Measurements from ENCODE around the gene TMC1.

TMC1 gene

DNA sequence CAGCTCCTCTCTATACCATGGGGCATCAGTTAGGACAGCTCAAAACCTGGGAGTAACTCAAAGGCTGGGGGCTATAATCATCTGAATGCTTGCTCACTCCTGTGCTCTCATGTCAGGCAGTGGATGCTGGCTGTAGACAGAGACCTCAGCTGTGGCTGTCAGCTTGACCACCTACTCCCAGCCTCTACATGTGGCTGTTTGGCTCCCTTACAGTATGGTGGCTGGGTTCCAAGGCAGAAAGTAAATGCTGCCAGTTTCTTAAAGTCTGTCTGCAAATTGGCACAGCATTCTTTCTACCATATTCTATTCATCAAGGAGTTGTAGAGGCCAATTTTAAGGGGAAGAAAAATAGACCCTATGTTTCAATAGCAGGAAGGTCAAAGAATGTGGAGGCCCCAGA is 66.9 kb downstream of the TMC1 start (continued):
- TF ChIP-seq ZNF248 (tag by site-specific recombination; IDR thresholded peaks at IDR 0.05) (no peak), ZNF830 (tag by site-specific recombination; IDR thresholded peaks at IDR 0.05; ENCODE audit: low read depth) (no peak), ZNF629 (tag by site-specific recombination; IDR thresholded peaks at IDR 0.05) (no peak), GLI2 (tag by site-specific recombination; IDR thresholded peaks at IDR 0.05; ENCODE audit: borderline replicate concordance, low read depth) (no peak), ZNF184 (tag by site-specific recombination; IDR thresholded peaks at IDR 0.05) (no peak), ZNF747 (tag by site-specific recombination; IDR thresholded peaks at IDR 0.05) (no peak), ZNF677 (tag by site-specific recombination; IDR thresholded peaks at IDR 0.05) (no peak), KLF8 (tag by site-specific recombination; IDR thresholded peaks at IDR 0.05) (no peak)
- TF ChIP-seq, protein P1, sequence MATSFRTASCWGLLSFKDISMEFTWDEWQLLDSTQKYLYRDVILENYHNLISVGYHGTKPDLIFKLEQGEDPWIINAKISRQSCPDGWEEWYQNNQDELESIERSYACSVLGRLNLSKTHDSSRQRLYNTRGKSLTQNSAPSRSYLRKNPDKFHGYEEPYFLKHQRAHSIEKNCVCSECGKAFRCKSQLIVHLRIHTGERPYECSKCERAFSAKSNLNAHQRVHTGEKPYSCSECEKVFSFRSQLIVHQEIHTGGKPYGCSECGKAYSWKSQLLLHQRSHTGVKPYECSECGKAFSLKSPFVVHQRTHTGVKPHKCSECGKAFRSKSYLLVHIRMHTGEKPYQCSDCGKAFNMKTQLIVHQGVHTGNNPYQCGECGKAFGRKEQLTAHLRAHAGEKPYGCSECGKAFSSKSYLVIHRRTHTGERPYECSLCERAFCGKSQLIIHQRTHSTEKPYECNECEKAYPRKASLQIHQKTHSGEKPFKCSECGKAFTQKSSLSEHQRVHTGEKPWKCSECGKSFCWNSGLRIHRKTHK (tag by site-specific recombination; IDR thresholded peaks at IDR 0.05): no peak
- TF ChIP-seq, protein P2, sequence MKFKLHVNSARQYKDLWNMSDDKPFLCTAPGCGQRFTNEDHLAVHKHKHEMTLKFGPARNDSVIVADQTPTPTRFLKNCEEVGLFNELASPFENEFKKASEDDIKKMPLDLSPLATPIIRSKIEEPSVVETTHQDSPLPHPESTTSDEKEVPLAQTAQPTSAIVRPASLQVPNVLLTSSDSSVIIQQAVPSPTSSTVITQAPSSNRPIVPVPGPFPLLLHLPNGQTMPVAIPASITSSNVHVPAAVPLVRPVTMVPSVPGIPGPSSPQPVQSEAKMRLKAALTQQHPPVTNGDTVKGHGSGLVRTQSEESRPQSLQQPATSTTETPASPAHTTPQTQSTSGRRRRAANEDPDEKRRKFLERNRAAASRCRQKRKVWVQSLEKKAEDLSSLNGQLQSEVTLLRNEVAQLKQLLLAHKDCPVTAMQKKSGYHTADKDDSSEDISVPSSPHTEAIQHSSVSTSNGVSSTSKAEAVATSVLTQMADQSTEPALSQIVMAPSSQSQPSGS (tag by site-specific recombination; IDR thresholded peaks at IDR 0.05; ENCODE audit: low read depth): no peak

DNA sequence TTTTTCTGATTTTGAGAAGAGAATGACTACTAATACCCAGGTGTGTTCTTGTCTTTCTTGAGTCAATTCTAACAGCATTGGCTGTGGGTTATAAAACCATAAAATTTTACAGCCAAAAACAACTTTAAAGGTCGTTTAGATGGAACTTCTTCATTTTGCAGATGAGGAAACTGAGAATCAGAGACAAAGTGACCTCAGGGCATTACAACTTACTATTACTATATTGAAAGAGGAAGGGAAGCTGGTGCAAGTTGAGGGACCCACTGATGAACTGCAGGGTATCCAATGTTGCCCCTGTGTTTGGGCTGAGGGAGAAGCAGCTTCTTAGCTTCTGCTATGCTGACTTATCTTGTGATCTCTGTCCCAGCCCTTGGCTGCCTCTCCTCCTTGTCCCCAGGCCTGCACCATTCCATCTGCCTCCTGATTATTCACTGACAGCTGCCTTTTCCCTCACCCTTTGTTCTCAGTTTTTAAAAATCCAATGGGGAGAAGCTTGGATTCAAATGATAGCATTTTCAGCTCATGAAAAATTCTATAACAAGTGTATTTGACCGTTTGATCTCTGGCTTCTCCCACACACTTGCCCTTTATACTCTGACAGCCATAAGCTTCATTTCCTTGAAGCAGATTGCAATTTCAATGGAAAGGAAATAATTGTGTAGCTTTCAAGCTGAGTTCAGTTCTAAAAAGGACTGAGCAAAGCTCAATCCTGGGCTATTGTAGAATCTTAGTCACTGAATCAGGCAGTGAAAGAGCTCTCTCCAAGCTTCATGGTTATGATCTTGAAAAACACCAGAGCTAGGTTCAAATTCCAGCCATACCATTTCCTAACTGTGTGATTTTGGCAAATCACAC is 68.5 kb downstream of the TMC1 start:
- Histone ChIP-seq H3K4me3 (ENCODE audit: low read depth, low read length) (no peak overlapping the region), H3K4me1 (ENCODE audit: control insufficient read depth, insufficient read depth, low read length) (no peaks in the 10 kb centered on the region), H3K27ac (ENCODE audit: extremely low read depth, low read depth, low read length) (no peak overlapping the region), H3K36me3 (ENCODE audit: control insufficient read depth in 2 of 2, insufficient read depth in 1 of 2, low read length in 2 of 2) (no peaks in the 10 kb centered on the region), H3K9me3 (ENCODE audit: control insufficient read depth, insufficient read depth, low read depth, low read length) (no peaks in the 10 kb centered on the region)
- TF ChIP-seq OSR2 (tag by site-specific recombination; IDR thresholded peaks at IDR 0.05) (no peak), ZNF585B (tag by site-specific recombination; IDR thresholded peaks at IDR 0.05) (no peak), ZNF777 (tag by site-specific recombination; IDR thresholded peaks at IDR 0.05; ENCODE audit: borderline replicate concordance) (no peak)
- CTCF ChIA-PET: interaction anchor here (0.5 to 1.8 kb wide), 10 partner anchors 8 to 309 kb away, joined by 3 to 9 read pairs (median 4); partner anchors contain the start of gene ZFAND5
- POLR2A ChIA-PET: interaction anchor here (0.7 to 2.0 kb wide), 2 partner anchors 225 to 227 kb away, joined by 3 to 10 read pairs; partner anchors contain the start of gene ZFAND5

DNA sequence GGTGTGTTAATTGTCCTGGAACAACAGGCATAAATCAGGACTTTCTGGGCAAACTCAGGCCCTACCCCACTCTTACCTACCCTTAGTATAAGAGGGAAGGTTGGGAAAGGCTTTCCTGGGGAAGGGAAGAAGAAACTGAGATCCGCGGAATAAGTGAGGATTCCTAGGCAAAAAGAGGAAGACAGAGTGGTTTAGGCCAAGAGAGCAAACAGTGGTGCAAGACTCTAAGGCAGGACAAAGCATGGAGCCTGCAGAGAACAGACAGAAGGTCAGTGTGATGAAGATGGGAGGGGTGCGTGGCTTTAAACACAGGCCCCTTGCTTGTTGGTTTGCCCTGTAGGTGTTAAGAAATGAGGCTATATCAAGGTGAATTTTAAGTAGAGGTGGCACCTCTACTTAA is 69.4 kb downstream of the TMC1 start:
- H3K4me1 ChIP-seq (ENCODE audit: control insufficient read depth, insufficient read depth, low read length): no peaks in the 10 kb centered on the region
- no peak overlapping the region for H3K4me3 ChIP-seq (ENCODE audit: low read depth, low read length)
- ChIA-PET POLR2A (interaction anchor here (2.0 to 2.1 kb wide), 2 partner anchors 225 kb away, joined by 9 to 10 read pairs; partner anchors contain the start of gene ZFAND5), CTCF (interaction anchor here (0.6 to 0.8 kb wide), 3 partner anchors 116 to 234 kb away, joined by 3 to 4 read pairs (median 3); no protein-coding TSS in a partner anchor)
- H3K36me3 ChIP-seq (ENCODE audit: control insufficient read depth in 2 of 2, insufficient read depth in 1 of 2, low read length in 2 of 2): no peaks in the 10 kb centered on the region
- no peak overlapping the region for H3K27ac ChIP-seq (ENCODE audit: extremely low read depth, low read depth, low read length)
- no peaks in the 10 kb centered on the region for H3K9me3 ChIP-seq (ENCODE audit: control insufficient read depth, insufficient read depth, low read depth, low read length)
- TF ChIP-seq, protein P3, sequence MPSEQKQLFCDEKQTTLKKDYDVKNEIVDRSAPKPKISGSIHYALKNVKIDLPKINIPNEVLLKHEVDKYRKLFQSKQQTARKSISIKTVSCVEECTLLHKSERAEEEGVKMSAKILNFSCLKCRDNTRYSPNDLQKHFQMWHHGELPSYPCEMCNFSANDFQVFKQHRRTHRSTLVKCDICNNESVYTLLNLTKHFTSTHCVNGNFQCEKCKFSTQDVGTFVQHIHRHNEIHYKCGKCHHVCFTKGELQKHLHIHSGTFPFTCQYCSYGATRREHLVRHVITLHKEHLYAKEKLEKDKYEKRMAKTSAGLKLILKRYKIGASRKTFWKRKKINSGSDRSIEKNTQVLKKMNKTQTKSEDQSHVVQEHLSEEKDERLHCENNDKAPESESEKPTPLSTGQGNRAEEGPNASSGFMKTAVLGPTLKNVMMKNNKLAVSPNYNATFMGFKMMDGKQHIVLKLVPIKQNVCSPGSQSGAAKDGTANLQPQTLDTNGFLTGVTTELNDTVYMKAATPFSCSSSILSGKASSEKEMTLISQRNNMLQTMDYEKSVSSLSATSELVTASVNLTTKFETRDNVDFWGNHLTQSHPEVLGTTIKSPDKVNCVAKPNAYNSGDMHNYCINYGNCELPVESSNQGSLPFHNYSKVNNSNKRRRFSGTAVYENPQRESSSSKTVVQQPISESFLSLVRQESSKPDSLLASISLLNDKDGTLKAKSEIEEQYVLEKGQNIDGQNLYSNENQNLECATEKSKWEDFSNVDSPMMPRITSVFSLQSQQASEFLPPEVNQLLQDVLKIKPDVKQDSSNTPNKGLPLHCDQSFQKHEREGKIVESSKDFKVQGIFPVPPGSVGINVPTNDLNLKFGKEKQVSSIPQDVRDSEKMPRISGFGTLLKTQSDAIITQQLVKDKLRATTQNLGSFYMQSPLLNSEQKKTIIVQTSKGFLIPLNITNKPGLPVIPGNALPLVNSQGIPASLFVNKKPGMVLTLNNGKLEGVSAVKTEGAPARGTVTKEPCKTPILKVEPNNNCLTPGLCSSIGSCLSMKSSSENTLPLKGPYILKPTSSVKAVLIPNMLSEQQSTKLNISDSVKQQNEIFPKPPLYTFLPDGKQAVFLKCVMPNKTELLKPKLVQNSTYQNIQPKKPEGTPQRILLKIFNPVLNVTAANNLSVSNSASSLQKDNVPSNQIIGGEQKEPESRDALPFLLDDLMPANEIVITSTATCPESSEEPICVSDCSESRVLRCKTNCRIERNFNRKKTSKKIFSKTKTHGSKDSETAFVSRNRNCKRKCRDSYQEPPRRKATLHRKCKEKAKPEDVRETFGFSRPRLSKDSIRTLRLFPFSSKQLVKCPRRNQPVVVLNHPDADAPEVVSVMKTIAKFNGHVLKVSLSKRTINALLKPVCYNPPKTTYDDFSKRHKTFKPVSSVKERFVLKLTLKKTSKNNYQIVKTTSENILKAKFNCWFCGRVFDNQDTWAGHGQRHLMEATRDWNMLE (tag by site-specific recombination; conservative IDR thresholded peaks at IDR 0.05; ENCODE audit: low read depth): no peak
- TF ChIP-seq, protein P2 (tag by site-specific recombination; IDR thresholded peaks at IDR 0.05; ENCODE audit: low read depth): no peak
- TF ChIP-seq ZNF654 (tag by site-specific recombination; IDR thresholded peaks at IDR 0.05; ENCODE audit: low read depth): no peak
- no peak for TF ChIP-seq ZNF16 (tag by site-specific recombination; IDR thresholded peaks at IDR 0.05; ENCODE audit: low read depth)
- TF ChIP-seq, protein P4, sequence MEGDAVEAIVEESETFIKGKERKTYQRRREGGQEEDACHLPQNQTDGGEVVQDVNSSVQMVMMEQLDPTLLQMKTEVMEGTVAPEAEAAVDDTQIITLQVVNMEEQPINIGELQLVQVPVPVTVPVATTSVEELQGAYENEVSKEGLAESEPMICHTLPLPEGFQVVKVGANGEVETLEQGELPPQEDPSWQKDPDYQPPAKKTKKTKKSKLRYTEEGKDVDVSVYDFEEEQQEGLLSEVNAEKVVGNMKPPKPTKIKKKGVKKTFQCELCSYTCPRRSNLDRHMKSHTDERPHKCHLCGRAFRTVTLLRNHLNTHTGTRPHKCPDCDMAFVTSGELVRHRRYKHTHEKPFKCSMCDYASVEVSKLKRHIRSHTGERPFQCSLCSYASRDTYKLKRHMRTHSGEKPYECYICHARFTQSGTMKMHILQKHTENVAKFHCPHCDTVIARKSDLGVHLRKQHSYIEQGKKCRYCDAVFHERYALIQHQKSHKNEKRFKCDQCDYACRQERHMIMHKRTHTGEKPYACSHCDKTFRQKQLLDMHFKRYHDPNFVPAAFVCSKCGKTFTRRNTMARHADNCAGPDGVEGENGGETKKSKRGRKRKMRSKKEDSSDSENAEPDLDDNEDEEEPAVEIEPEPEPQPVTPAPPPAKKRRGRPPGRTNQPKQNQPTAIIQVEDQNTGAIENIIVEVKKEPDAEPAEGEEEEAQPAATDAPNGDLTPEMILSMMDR (tag by site-specific recombination; IDR thresholded peaks at IDR 0.05): no peak
- no peak for TF ChIP-seq ZNF155 (tag by site-specific recombination; IDR thresholded peaks at IDR 0.05)
- no peak for TF ChIP-seq IKZF3 (tag by site-specific recombination; IDR thresholded peaks at IDR 0.05)
- TF ChIP-seq ZNF626 (tag by site-specific recombination; IDR thresholded peaks at IDR 0.05): no peak
